Hippocampal formation (tissue), 2 donors: ENCODE data around the gene ADCY4.
"Not testable (repeated sequence)": the region's sequence is repeated elsewhere in the genome, so short reads cannot be mapped to it uniquely, and the experiment has no call there.

Experiments
- DNase-seq, 2 donors: peaks; one replicate each; lab custom pipeline; 2025; lab: John Stamatoyannopoulos, UW

ADCY4 gene

GRCh38 chr14:24334431-24335291 lies at the start of gene ADCY4:
Gene ADCY4, minus strand, starts transcription at chr14:24335071. Its CDS starts 419 bp downstream, at chr14:24334652.
- DNase-seq: no peak

- no peak for DNase-seq
Observed at GRCh38 chr14:24384169-24384568, 49.3 kb upstream of the ADCY4 start.

- no peak for DNase-seq
Observed at GRCh38 chr14:24382064-24382371, 47.1 kb upstream of the ADCY4 start.

GRCh38 chr14:24381363-24382063 lies 46.6 kb upstream of the ADCY4 start:
- no peak for DNase-seq

- no peak for DNase-seq
Observed at GRCh38 chr14:24379907-24380730, 45.2 kb upstream of the ADCY4 start.

- DNase-seq: no peak
Observed at GRCh38 chr14:24378981-24379906, 44.4 kb upstream of the ADCY4 start.

- no peak for DNase-seq
Observed at GRCh38 chr14:24378327-24378726, 43.5 kb upstream of the ADCY4 start.

GRCh38 chr14:24377657-24378056 lies 42.8 kb upstream of the ADCY4 start:
- DNase-seq: no peak

- no peak for DNase-seq
Observed at GRCh38 chr14:24377126-24377525, 42.3 kb upstream of the ADCY4 start.

- no peak for DNase-seq
Observed at GRCh38 chr14:24376448-24377070, 41.7 kb upstream of the ADCY4 start.

- DNase-seq: no peak
Observed at GRCh38 chr14:24372701-24373416, 38.0 kb upstream of the ADCY4 start.

- DNase-seq: not testable (repeated sequence)
Observed at GRCh38 chr14:24371605-24372004, 36.7 kb upstream of the ADCY4 start.

GRCh38 chr14:24370748-24371147 lies 35.9 kb upstream of the ADCY4 start:
- no peak for DNase-seq

GRCh38 chr14:24369907-24370687 lies 35.2 kb upstream of the ADCY4 start:
- DNase-seq: no peak

GRCh38 chr14:24369463-24369862 lies 34.6 kb upstream of the ADCY4 start:
- no peak for DNase-seq

- no peak for DNase-seq
Observed at GRCh38 chr14:24368562-24369252, 33.8 kb upstream of the ADCY4 start.

GRCh38 chr14:24368212-24368561 lies 33.3 kb upstream of the ADCY4 start:
- no peak for DNase-seq

- no peak for DNase-seq
Observed at GRCh38 chr14:24367514-24368211, 32.8 kb upstream of the ADCY4 start, which contains the start of gene NFATC4. Gene NFATC4, plus strand, starts transcription at chr14:24368184. Its CDS starts 157 bp downstream, at chr14:24368341.
